HCT116 (cell line): ENCODE measurements around the gene GTF3C2. TPM values are rescaled to one million over a fixed set of nuclear protein-coding genes. Genes with fewer than 3 reads are reported as not detected.

ENCODE experiments used
- ATAC-seq: fragments of 200-7000 bp; cut with Tn5 transposase; 2 replicates; pipeline ENCODE4 v1.9.1; 2020; ENCODE audit warnings: mild to moderate bottlenecking, moderate library complexity
- BruUV-seq: library from RNA; stranded (reverse); fragments of 400-500 nt; replicated peaks from 2 replicates; lab custom pipeline; 2021; lab: Mats Ljungman, UMichigan
- CTCF ChIA-PET: fragments of 300-600 bp; sonication (Branson Sonifier 250); formaldehyde crosslinking; loops from one replicate; lab custom pipeline; 2021; ENCODE audit warnings: antibody characterized with exemption; lab: Charles Lee
- POLR2A ChIA-PET: fragments of 300-600, 350-600 bp; sonication (Branson Sonifier 250); formaldehyde crosslinking; loops from one replicate; lab custom pipeline; 2021; ENCODE audit warnings: antibody characterized with exemption; lab: Charles Lee
- RAD21 ChIA-PET, 2 experiments: fragments of 300-600 bp; sonication (Branson Sonifier 250); formaldehyde crosslinking; loops; one replicate each; lab custom pipeline; 2023; ENCODE audit warnings: low total read pairs in 2 of 2; ENCODE audit not compliant: uncharacterized antibody in 2 of 2, unreplicated experiment in 2 of 2, low non-redundant PET in 1 of 2; lab: Charles Lee
- DNase-seq: peaks from one replicate; pipeline ENCODE4 v3.0.0-alpha.2; 2010; ENCODE audit warnings: low read depth, low spot score
- H2AFZ ChIP-seq: fragments of 200-600 bp; shearing (Covaris generic), sonication (generic); 2 replicates; pipeline ENCODE4 v1.6.1; 2017; ENCODE audit warnings: low read depth, mixed run types, mixed read lengths, antibody characterized with exemption, low read length; ENCODE audit not compliant: poor library complexity, severe bottlenecking
- H3K27ac ChIP-seq: 2 replicates; pipeline ENCODE4 v1.5.1; 2012; ENCODE audit warnings: low read depth, low read length
- H3K27me3 ChIP-seq: fragments of 200-600 bp; sonication (generic); 2 replicates; pipeline ENCODE4 v1.6.1; 2016; ENCODE audit warnings: mixed run types, low read length, mixed read lengths; ENCODE audit not compliant: insufficient read depth
- H3K36me3 ChIP-seq, 2 experiments: fragments of 200-500 bp in 1 of 2; fragments of 200-600 bp in 1 of 2; sonication (Bioruptor generic) in 1 of 2; sonication (generic) in 1 of 2; 2 replicates each; pipeline versions ENCODE4 v1.5.1 to v1.6.1; 2014 to 2016; ENCODE audit warnings: low read length in 2 of 2, inconsistent platforms in 1 of 2, mixed read lengths in 1 of 2, mixed run types in 1 of 2; ENCODE audit not compliant: insufficient read depth in 2 of 2, control insufficient read depth in 1 of 2
- H3K4me1 ChIP-seq, 2 experiments: fragments of 200-600 bp in 1 of 2; sonication (generic) in 1 of 2; 2 replicates each; pipeline versions ENCODE4 v1.5.1 to v1.6.1; 2012 to 2017; ENCODE audit warnings: low read length in 2 of 2, inconsistent platforms in 1 of 2, mild to moderate bottlenecking in 1 of 2, mixed read lengths in 1 of 2, mixed run types in 1 of 2, moderate library complexity in 1 of 2; ENCODE audit not compliant: insufficient read depth in 2 of 2, control insufficient read depth in 1 of 2
- H3K4me2 ChIP-seq: fragments of 200-600 bp; sonication (generic); 2 replicates; pipeline ENCODE4 v1.6.1; 2017; ENCODE audit warnings: mixed run types, low read length, mixed read lengths
- H3K4me3 ChIP-seq, 2 experiments: fragments of 200-600 bp in 1 of 2; sonication (generic) in 1 of 2; replicated peaks in 1 of 2; 2 replicates each; pipeline ENCODE4 v1.5.1; 2011 to 2016; ENCODE audit warnings: low read length in 2 of 2, control low read depth in 1 of 2, low read depth in 1 of 2, mild to moderate bottlenecking in 1 of 2, mixed read lengths in 1 of 2, mixed run types in 1 of 2
- H3K79me2 ChIP-seq: fragments of 200-600 bp; sonication (generic); 2 replicates; pipeline ENCODE4 v1.6.1; 2017; ENCODE audit warnings: mild to moderate bottlenecking, mixed run types, low read length, moderate library complexity, mixed read lengths; ENCODE audit not compliant: insufficient read depth
- H3K9ac ChIP-seq: fragments of 200-600 bp; sonication (generic); 2 replicates; pipeline ENCODE4 v1.6.1; 2016; ENCODE audit warnings: low read length, mixed read lengths
- H3K9me2 ChIP-seq: fragments of 200-600 bp; sonication (generic), shearing (Covaris generic); 2 replicates; pipeline ENCODE4 v1.6.1; 2017; ENCODE audit warnings: mixed run types, mild to moderate bottlenecking, moderate library complexity; ENCODE audit not compliant: insufficient read depth
- H3K9me3 ChIP-seq, 2 experiments: fragments of 200-500 bp in 1 of 2; fragments of 200-600 bp in 1 of 2; sonication (Bioruptor generic) in 1 of 2; sonication (generic) in 1 of 2; 2 replicates each; pipeline ENCODE4 v1.6.1; 2014 to 2017; ENCODE audit warnings: low read length in 2 of 2, mixed read lengths in 2 of 2, inconsistent platforms in 1 of 2, low read depth in 1 of 2, mild to moderate bottlenecking in 1 of 2, mixed run types in 1 of 2, moderate library complexity in 1 of 2; ENCODE audit not compliant: control insufficient read depth in 1 of 2, insufficient read depth in 1 of 2
- H4K20me1 ChIP-seq: fragments of 200-600 bp; sonication (generic), shearing (Covaris generic); 2 replicates; pipeline ENCODE4 v1.6.1; 2017; ENCODE audit warnings: mixed run types, mild to moderate bottlenecking, moderate library complexity; ENCODE audit not compliant: insufficient read depth
- EGR1 ChIP-seq: IDR thresholded peaks from 2 replicates; pipeline ENCODE4 v1.6.1; 2012; ENCODE audit warnings: low read depth
- EZH2 ChIP-seq: fragments of 200-600 bp; sonication (generic); IDR thresholded peaks from 2 replicates; pipeline ENCODE4 v1.6.1; 2017; ENCODE audit warnings: antibody characterized with exemption, mixed run types
- MAX ChIP-seq: IDR thresholded peaks from 2 replicates; pipeline ENCODE4 v1.6.1; 2012
- SIN3A ChIP-seq: IDR thresholded peaks from 2 replicates; pipeline ENCODE4 v1.6.1; 2012; ENCODE audit warnings: low read depth
- ZFX ChIP-seq: fragments of 450-650 bp; IDR thresholded peaks from 2 replicates; pipeline ENCODE4 v1.6.1; 2017
- intact Hi-C: fragments of 100-400 bp; cut with micrococcal nuclease; formaldehyde crosslinking; loops from 2 replicates; pipeline ENCODE4 v1.10.0; 2022
- total RNA-seq: library from RNA; stranded (reverse); gene quantifications from one replicate; pipeline ENCODE4 v1.2.1, GENCODE V29; 2021; ENCODE audit not compliant: unreplicated experiment

GTF3C2 gene
- total RNA-seq, 1 experiment from 2014 or later: 88.2 TPM

GRCh38 chr2:27372937-27373336 lies 16.4 kb upstream of the GTF3C2 start (continued):
- TF ChIP-seq EGR1 (no peak), SIN3A (no peak), MAX (no peak)
- TF ChIP-seq, all 23 proteins: peak for 0

- peaks cover 28 to 56% of the 10 kb centered on the region in 2 experiments; a peak in 3 of 4 replicates for H3K36me3 ChIP-seq
- TF ChIP-seq EZH2: no peak
- peak; percentile 100 for TF ChIP-seq ZFX
- TF ChIP-seq, all 23 proteins: peak for 1
- H3K9me2 ChIP-seq: no peaks in the 10 kb centered on the region
- ATAC-seq (peak; percentile 44), DNase-seq (no peak)
- ChIA-PET RAD21 (no interaction called here), CTCF (interaction anchor here (1.1 to 1.4 kb wide), 2 partner anchors 9 to 68 kb away, joined by 3 to 6 read pairs; partner anchors contain the start of gene ZNF513), POLR2A (interaction anchor here (1.7 to 3.9 kb wide), 2 partner anchors 9 to 15 kb away, joined by 6 to 14 read pairs; partner anchors contain the start of genes GTF3C2 and ZNF513)
- no peaks in the 10 kb centered on the region for H3K27me3 ChIP-seq
- H3K4me3 ChIP-seq: peak overlapping the region; percentile 64 to 96
- peak overlapping the region; percentile 83 for H3K9ac ChIP-seq
- H2AFZ ChIP-seq: no peak overlapping the region
- H3K4me2 ChIP-seq: peak overlapping the region; percentile 85
- peaks cover 56% of the 10 kb centered on the region for H3K79me2 ChIP-seq
- no peaks in the 10 kb centered on the region for H4K20me1 ChIP-seq
- H3K27ac ChIP-seq: peak overlapping the region; percentile 67
- no peaks in the 10 kb centered on the region for H3K9me3 ChIP-seq
- intact Hi-C loops: loop anchor here (1.0 to 5.0 kb wide), 3 partner anchors 9 to 49 kb away; partner anchors contain the start of genes GTF3C2, MPV17 and ZNF513
- no TSS peak for BruUV-seq
- H3K4me1 ChIP-seq: peaks cover 10 to 29% of the 10 kb centered on the region in 2 experiments; a peak in 3 of 4 replicates
Measured at GRCh38 chr2:27370816-27371620, 14.5 kb upstream of the GTF3C2 start.
